ENCODE results near the gene STK4.

DNA sequence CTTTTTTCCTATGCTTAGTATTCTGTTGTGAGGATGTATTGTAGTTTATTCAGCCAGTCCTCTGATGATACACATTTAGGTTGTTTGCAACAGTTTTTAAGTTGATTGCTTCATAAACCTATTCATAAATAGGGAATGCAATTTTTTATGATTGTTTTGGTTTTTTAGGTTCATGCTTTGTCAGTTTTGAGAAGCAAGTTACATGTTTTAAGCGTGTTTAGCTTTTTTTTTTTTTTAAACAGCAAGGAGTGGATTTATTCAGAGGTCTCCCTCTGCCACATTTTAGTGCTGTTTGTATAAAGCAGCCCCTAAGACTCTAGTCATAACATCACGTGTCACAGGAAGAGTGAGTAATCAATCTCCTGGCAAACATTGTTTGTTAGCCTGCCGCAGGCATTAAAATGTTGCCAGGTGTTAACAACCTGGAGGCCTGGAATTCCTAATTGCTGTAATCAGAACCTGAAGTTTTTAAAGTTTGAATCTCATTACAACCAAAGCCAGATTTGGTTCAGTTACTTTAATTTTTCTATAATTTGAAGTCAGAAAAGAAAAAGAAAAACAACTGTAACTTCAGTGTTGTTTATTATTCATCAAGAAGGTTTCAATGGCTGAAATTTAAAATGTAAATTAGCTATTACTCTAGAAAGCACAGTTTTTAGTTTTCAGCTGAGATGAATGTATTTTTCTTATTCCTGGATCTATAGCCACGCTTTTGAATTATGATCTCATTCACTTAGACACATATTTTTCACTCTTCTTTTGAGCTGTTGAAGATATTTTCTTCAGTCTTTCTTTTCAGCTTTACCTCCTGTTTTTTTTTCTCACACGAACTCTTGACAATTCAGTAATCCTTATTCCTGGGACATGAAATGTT lies 75.4 kb downstream of the STK4 start:
- TF ChIP-seq, protein P1, sequence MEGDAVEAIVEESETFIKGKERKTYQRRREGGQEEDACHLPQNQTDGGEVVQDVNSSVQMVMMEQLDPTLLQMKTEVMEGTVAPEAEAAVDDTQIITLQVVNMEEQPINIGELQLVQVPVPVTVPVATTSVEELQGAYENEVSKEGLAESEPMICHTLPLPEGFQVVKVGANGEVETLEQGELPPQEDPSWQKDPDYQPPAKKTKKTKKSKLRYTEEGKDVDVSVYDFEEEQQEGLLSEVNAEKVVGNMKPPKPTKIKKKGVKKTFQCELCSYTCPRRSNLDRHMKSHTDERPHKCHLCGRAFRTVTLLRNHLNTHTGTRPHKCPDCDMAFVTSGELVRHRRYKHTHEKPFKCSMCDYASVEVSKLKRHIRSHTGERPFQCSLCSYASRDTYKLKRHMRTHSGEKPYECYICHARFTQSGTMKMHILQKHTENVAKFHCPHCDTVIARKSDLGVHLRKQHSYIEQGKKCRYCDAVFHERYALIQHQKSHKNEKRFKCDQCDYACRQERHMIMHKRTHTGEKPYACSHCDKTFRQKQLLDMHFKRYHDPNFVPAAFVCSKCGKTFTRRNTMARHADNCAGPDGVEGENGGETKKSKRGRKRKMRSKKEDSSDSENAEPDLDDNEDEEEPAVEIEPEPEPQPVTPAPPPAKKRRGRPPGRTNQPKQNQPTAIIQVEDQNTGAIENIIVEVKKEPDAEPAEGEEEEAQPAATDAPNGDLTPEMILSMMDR (IDR thresholded peaks at IDR 0.05): no peak
- TF ChIP-seq POLR2A (IDR thresholded peaks at IDR 0.05): no peak

Measured in ovary (tissue), 3 donors.